GM15510 (cell line): ENCODE data around the gene VPS18.
A peak's percentile ranks its signal among the peaks of the same experiment; 100 is the strongest.

Experiments
- POLR2A ChIP-seq: IDR thresholded peaks from 3 replicates; pipeline ENCODE4 v1.6.1; 2011; ENCODE audit warnings: borderline replicate concordance; ENCODE audit not compliant: insufficient read length; ENCODE audit errors: extremely low read depth

Gene VPS18

DNA sequence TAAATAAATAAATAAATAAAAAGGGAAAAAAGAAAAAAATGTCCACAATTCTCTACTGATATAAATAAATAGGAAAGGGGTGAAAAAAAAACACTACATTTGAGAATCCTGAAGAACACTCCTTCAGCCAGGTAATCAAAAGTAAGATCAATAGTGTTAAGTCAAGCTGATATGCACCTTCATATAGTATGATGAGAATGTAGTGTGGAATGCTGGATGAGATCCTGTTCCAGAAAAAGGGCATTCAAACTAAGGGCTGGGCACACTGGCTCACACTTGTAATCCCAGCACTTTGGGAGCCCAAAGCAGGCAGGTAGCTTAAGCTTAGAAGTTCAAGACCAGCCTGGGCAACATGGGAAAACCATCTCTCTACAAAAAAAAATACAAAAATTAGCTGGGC, 5.1 kb upstream of the VPS18 start:
- TF ChIP-seq POLR2A: no peak

DNA sequence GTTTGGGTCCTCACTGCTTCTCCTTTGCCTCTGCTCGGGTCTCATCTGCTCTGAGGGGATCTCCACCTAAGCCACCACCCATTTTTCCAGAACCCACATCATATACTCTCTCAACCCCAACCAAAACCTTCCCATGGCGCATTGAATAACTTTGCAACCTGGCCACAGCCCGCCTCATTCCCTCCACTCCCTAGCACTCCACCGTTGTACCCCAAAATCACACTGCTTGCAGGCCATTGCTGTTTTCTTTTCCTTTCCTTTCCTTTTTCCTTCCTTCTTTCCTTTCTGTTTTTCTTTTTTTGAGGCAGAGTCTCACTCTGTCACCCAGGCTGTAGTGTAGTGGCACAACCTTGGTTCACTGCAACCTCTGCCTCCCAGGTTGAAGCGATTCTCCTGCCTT, 3.1 kb upstream of the VPS18 start:
- TF ChIP-seq POLR2A: no peak

DNA sequence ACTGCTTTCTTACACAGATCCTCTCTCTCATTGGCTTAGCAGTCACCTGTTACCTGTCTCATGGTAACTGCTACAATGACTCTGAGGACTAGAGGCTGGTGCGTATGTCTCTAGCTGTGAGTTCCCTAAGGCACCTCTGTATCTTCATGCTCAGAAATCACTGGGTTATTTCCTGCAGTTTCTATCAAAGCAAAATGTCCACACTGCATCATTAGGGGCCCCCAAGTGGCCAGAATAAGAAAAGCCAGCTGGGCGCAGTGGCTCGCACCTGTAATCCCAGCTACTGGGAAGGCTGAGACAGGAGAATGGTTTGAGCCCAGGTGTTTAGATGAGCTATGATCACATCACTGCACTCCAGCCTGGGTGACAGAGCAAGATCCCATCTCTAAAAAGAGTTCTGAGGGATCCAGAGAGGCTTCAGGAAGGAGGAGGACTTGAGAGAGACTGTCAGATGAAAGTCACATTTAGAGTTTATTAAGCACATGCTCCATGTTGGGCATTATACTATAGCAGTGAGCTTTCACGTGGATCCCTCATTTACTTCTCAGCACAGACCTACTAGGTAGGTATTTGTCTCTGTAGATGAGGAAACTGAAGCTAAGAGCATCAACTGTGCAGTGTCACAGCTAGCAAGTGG, 2.3 kb upstream of the VPS18 start:
- no peak for TF ChIP-seq POLR2A

DNA sequence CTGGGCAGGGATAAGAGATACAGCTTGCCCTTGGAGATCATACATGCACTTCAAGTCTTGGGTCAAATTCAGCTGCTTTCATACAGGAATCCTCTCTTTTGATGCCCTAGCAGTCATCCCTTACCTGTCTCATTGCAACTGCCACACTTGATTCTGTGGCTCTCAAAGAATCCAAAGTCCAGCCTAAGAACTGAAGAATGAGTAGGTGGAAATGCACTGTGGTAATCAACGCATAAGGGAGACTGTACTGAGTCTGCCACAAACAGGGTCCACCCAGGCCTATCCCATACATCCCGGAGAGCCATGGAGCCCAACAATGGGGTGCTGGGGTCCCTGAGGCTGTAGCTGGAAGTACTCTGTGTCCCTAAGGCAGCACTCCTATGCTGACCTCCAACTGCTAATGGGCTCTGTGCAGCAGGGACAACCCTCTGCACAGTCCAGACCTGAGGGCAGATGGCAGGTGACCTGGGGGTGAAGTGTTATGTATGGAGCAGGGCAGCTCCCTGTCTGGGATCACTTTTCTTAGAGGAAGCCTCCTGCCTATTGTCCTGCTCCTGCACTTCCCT, 1.7 kb upstream of the VPS18 start:
- TF ChIP-seq POLR2A: no peak

DNA sequence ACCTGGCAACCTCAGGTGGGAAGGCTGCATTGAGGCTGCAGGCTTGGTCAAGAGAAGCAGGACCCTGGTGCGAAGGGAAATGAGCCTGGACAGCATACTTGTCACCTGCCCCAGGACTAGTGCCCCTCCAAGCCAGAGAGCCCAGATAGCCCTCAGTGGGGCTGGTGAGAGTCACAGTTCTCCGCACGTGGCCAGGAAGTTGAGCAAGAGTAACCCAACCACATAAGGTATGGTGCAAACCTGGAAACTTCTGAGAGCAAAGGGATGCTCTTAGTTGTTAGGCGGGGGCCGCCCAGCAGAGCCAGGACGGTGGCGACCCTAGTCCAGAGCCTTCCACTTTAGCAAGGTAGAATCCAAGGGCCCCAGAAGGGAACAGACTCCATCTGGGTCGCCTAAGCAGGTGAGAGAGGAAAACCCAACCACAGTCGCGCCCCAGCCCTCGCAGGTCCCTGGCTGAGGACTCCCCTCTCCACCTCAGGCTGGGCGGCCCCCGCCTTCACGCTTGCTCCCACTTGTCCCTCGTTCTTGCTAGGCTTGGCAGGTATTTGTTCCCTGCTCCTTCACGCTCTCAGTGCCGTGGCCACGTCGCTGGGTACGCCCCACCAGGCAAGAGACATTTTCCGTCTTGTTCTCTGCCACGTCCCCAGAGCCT, 1.1 kb upstream of the VPS18 start:
- no peak for TF ChIP-seq POLR2A

DNA sequence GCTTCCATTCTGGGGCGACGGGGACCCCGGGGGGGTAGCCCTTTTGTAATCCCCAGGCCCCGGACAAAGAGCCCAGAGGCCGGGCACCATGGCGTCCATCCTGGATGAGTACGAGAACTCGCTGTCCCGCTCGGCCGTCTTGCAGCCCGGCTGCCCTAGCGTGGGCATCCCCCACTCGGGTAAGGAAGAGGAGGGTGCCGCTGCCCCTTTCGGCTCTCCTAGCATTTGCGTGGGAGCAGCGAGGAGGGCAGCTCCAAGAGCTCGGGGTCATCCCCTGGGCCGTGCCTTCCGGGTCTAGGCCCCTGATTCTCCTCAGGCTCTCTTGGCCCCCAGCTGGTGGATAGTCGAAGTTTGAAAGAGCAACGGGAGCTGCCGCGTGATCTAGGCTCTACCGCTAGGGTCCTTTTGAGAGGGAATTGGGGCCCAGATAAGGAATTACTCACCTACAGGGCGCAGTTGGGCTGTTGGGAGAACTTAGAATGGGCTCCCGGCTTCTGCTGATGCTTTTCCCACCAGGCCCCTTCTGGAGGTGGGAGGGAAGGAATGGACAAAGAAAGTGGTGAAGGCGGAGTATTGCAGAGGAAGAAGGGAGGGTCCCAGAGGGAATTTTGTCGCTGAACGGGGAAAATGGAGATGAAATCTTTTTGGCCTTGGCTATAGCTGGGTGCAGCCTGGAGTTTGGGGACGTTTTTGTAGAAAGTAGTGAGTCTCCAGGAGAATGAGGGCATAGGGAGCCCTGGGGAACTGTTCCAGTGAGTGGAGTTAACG, 615 bp downstream of the VPS18 start:
- peak; percentile 1 for TF ChIP-seq POLR2A

DNA sequence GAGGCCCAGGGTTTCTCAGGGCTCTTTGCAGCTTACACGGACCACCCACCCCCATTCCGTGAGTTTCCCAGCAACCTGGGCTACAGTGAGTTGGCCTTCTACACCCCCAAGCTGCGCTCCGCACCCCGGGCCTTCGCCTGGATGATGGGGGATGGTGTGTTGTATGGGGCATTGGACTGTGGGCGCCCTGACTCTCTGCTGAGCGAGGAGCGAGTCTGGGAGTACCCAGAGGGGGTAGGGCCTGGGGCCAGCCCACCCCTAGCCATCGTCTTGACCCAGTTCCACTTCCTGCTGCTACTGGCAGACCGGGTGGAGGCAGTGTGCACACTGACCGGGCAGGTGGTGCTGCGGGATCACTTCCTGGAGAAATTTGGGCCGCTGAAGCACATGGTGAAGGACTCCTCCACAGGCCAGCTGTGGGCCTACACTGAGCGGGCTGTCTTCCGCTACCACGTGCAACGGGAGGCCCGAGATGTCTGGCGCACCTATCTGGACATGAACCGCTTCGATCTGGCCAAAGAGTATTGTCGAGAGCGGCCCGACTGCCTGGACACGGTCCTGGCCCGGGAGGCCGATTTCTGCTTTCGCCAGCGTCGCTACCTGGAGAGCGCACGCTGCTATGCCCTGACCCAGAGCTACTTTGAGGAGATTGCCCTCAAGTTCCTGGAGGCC, 5.4 kb downstream of the VPS18 start:
- no peak for TF ChIP-seq POLR2A

DNA sequence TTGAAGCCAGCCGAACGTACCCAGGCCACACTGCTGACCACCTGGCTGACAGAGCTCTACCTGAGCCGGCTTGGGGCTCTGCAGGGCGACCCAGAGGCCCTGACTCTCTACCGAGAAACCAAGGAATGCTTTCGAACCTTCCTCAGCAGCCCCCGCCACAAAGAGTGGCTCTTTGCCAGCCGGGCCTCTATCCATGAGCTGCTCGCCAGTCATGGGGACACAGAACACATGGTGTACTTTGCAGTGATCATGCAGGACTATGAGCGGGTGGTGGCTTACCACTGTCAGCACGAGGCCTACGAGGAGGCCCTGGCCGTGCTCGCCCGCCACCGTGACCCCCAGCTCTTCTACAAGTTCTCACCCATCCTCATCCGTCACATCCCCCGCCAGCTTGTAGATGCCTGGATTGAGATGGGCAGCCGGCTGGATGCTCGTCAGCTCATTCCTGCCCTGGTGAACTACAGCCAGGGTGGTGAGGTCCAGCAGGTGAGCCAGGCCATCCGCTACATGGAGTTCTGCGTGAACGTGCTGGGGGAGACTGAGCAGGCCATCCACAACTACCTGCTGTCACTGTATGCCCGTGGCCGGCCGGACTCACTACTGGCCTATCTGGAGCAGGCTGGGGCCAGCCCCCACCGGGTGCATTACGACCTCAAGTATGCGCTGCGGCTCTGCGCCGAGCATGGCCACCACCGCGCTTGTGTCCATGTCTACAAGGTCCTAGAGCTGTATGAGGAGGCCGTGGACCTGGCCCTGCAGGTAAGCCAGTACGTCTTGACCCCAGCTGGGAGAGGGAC, 6.2 kb downstream of the VPS18 start:
- no peak for TF ChIP-seq POLR2A

DNA sequence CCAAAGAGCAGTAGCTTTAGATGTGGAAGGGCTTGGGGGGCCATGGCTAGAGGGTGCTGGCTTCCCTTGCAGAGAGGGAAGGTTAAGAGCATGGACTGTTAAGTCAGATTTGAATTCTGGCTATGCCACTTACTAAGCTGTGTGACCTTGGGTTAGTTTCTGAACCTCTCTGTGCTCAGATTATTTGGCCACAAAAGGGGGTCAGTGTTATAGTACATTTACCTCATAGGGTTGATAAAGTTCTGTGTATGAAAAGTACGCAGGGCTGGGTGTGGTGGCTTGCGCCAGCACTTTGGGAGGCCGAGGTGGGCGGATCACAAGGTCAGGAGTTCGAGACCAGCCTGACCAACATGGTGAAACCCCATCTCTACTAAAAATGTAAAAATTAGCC, 6.8 kb downstream of the VPS18 start:
- TF ChIP-seq POLR2A: no peak

DNA sequence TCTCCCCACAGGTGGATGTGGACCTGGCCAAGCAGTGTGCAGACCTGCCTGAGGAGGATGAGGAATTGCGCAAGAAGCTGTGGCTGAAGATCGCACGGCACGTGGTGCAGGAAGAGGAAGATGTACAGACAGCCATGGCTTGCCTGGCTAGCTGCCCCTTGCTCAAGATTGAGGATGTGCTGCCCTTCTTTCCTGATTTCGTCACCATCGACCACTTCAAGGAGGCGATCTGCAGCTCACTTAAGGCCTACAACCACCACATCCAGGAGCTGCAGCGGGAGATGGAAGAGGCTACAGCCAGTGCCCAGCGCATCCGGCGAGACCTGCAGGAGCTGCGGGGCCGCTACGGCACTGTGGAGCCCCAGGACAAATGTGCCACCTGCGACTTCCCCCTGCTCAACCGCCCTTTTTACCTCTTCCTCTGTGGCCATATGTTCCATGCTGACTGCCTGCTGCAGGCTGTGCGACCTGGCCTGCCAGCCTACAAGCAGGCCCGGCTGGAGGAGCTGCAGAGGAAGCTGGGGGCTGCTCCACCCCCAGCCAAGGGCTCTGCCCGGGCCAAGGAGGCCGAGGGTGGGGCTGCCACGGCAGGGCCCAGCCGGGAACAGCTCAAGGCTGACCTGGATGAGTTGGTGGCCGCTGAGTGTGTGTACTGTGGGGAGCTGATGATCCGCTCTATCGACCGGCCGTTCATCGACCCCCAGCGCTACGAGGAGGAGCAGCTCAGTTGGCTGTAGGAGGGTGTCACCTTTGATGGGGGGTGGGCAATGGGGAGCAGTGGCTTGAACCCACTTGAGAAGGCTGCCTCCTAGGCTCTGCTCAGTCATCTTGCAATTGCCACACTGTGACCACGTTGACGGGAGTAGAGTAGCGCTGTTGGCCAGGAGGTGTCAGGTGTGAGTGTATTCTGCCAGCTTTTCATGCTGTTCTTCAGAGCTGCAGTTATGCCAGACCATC, 8.6 kb downstream of the VPS18 start:
- no peak for TF ChIP-seq POLR2A

DNA sequence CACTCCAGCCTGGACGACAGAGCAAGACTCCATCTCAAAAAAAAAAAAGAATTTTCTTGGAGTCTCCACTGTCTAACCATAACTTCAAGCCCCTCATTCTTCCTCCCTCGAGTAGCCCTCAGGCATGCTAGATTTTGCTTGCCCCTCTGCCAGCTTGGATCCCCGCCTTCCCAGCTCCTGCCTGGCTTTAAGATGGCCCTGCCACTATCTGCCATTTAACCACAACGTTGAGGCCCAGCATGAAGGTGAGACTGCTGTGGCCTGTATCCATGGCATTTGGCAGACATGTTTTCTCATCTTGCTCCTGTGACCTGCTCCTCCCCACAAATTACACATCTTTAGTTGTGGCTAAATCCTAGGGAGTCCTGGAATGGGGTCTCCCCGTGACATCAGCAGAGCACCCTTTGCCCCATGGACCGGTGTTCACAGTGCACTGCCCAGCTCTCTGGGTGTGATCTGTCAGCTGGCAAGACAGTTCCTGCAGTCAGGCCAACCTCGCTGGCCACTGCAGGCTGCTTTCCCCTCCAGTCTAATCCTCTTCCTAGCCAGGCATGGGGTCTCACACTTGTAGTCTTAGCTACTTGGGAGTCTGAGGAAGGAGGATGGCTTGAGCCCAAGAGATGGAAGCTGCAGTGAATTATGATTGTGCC, 10.4 kb downstream of the VPS18 start:
- no peak for TF ChIP-seq POLR2A

DNA sequence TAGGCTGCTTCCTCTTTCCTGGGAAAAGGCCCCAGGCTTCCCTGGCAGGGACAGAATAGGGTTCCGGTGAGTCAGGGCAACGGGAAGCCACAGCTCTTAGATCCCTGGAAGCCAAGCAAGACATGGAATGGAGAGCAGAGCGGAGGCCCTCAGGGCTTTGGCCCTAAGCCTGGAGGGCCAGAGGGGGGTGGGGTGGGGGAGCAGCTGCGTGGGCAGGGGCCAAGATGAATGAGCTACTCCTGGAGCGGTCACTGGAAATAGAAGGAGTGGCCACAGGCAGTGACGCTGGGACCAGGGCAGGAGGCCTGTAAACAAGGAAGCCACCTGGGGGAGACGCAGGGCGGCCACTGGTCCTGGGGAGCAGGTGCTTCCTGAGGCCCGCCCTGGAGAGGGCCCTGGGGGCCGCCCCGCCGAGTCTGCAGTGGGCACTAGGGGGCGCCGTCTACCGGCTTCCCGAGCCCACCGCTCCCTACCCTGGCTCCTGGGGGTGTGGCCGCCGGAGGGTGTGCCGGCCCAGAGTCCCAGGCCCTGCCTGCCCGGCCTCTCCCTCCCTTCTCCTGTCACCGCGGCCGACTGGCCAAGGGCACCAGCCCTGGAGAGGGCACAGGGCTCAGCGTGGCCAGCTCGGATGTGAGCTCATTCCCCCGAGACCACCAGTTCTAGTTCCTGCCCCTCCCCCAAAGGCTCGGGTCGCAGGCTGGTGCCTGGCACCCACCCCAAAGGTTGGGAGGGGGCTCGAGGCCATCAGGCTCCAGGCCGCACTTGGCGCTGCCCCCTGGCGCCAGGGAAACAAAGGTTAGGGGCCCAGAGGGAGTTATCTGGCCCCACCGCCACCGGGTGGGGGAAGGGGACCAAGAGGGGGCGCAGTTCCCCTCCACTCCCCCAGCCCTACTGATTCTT, 12.1 kb downstream of the VPS18 start:
- no peak for TF ChIP-seq POLR2A
